HepG2 (cell line): ENCODE results near the gene KLHL18. TPM values are rescaled to one million over a fixed set of nuclear protein-coding genes. Genes with fewer than 3 reads are reported as not detected.

ENCODE experiments used
- EEA1 ChIP-seq: sonication (generic); formaldehyde crosslinking; IDR thresholded peaks from 2 replicates; pipeline ENCODE4 v1.5.1; 2020; ENCODE audit warnings: mild to moderate bottlenecking, missing genetic modification reagents, borderline replicate concordance
- ETV6 ChIP-seq: sonication (generic); formaldehyde crosslinking; conservative IDR thresholded peaks from 2 replicates; pipeline ENCODE4 v1.4.0; 2020; ENCODE audit warnings: missing genetic modification reagents
- EZH2 ChIP-seq: conservative IDR thresholded peaks from 2 replicates; pipeline ENCODE4 v1.6.1; 2012; ENCODE audit warnings: mild to moderate bottlenecking, low read depth, low read length, moderate library complexity
- HIVEP1 ChIP-seq: sonication (generic); formaldehyde crosslinking; IDR thresholded peaks from 2 replicates; pipeline ENCODE4 v1.4.0; 2020; ENCODE audit warnings: mild to moderate bottlenecking, missing genetic modification reagents
- MTA1 ChIP-seq: sonication (generic); formaldehyde crosslinking; IDR thresholded peaks from 2 replicates; pipeline ENCODE4 v1.4.0; 2020; ENCODE audit warnings: missing genetic modification reagents, mild to moderate bottlenecking, borderline replicate concordance
- NRL ChIP-seq: sonication (generic); formaldehyde crosslinking; IDR thresholded peaks from 2 replicates; pipeline ENCODE4 v1.5.0; 2020; ENCODE audit warnings: missing genetic modification reagents, mild to moderate bottlenecking, moderate library complexity, borderline replicate concordance
- SP1 ChIP-seq, 2 experiments: fragments of 450-650 bp in 1 of 2; sonication (generic) in 1 of 2; formaldehyde crosslinking in 1 of 2; IDR thresholded peaks; 2 replicates each; pipeline versions ENCODE4 v1.4.0 to v1.6.1; 2016 to 2020; ENCODE audit warnings: missing genetic modification reagents in 1 of 2
- TEAD2 ChIP-seq: sonication (generic); formaldehyde crosslinking; IDR thresholded peaks from 2 replicates; pipeline ENCODE4 v1.9.0; 2021; ENCODE audit warnings: missing genetic modification reagents
- ZNF121 ChIP-seq: sonication (generic); formaldehyde crosslinking; IDR thresholded peaks from 2 replicates; pipeline ENCODE4 v1.5.0; 2020; ENCODE audit warnings: mild to moderate bottlenecking, missing genetic modification reagents
- ZNF263 ChIP-seq: sonication (generic); formaldehyde crosslinking; IDR thresholded peaks from 2 replicates; pipeline ENCODE4 v1.4.0; 2020; ENCODE audit warnings: missing genetic modification reagents
- ZNF432 ChIP-seq: sonication (generic); formaldehyde crosslinking; IDR thresholded peaks from 2 replicates; pipeline ENCODE4 v1.5.0; 2020; ENCODE audit warnings: missing genetic modification reagents, mild to moderate bottlenecking, borderline replicate concordance
- ZNF468 ChIP-seq: sonication (generic); formaldehyde crosslinking; IDR thresholded peaks from 2 replicates; pipeline ENCODE4 v1.8.0; 2022; ENCODE audit warnings: mild to moderate bottlenecking, moderate library complexity, missing genetic modification reagents
- polyA plus RNA-seq, 8 experiments: library from polyadenylated mRNA; depleted of rRNA in 3 of 8; stranded (reverse) in 7 of 8; unstranded in 1 of 8; fragments of >200 nt; fragmentation: Illumina TruSeq in 4 of 8; extraction: Trizol in 4 of 8; gene quantifications; 2 replicates each; pipeline versions ENCODE4 v1.2.1 to v1.2.3, GENCODE V29; 2011 to 2016; ENCODE audit warnings: low read depth in 4 of 8, missing spikeins in 1 of 8, mixed read lengths in 1 of 8; ENCODE audit not compliant: insufficient read depth in 1 of 8
- total RNA-seq, 5 experiments: library from RNA; depleted of rRNA; stranded (reverse); fragments of >200 nt; fragmentation: Illumina TruSeq; extraction: Trizol; gene quantifications; 2 replicates each; pipeline ENCODE4 v1.2.3, GENCODE V29; 2016; ENCODE audit warnings: low read depth in 1 of 5
- TF ChIP-seq, protein P1 (sequence below): sonication (generic); formaldehyde crosslinking; IDR thresholded peaks from 2 replicates; pipeline ENCODE4 v1.5.0; 2020; ENCODE audit warnings: missing genetic modification reagents

The KLHL18 gene
- total and polyA plus RNA-seq, 2 of the 13 experiments (the other 11 are each of a cell fraction or from before 2014, with no cell fraction given) = 17.5 to 18.8 TPM

DNA sequence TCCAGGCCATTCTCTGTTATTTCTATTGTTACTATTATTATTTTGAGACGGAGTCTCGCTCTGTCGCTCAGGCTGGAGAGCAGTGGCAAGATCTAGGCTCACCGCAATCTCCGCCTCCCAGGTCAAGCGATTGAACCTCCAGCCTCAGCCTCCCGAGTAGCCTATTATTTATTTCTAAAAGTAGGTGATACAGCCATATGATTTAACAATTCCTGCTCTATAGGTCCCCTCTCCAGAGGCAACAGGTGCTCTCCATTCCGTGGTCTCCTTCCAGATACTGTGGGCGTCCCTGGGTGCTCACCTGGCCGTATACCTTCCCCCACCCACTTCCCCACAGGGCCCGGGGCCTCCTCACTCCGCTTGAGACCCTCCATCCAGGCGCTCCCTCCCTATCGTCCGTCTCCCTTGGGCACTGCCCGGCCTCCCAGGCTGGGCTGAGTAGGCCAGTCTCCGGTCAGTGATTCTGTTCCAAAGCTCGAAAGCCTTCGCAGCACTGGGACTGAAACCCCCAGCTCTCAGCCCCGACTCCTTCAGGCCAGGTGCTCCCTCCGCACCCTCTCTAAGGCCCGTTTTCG, 97.4 kb downstream of the KLHL18 start (continued):
- TF ChIP-seq MTA1 (peak; percentile 6; the same call in 1 of the 2 replicates), ZNF432 (CRISPR knock-in tag) (peak; percentile 22; the same call in 1 of the 2 replicates), ZNF468 (CRISPR knock-in tag) (0 out of 2 replicates have a peak, but pooled peaks have one; percentile 52), ETV6 (CRISPR knock-in tag) (no peak), ZNF121 (CRISPR knock-in tag) (0 out of 2 replicates have a peak, but pooled peaks have one; percentile 32), NRL (CRISPR knock-in tag) (peak; percentile 19), HIVEP1 (0 out of 2 replicates have a peak, but pooled peaks have one; percentile 10), EEA1 (CRISPR knock-in tag) (no peak), EZH2 (no peak), ZNF263 (CRISPR knock-in tag) (peak; percentile 97; the same call in 1 of the 2 replicates), TEAD2 (CRISPR knock-in tag) (0 out of 2 replicates have a peak, but pooled peaks have one; percentile 18), SP1 (IDR thresholded peaks at IDR 0.05) (no peak), SP1 (CRISPR knock-in tag; IDR thresholded peaks at IDR 0.05) (no peak)
- TF ChIP-seq, protein P1, sequence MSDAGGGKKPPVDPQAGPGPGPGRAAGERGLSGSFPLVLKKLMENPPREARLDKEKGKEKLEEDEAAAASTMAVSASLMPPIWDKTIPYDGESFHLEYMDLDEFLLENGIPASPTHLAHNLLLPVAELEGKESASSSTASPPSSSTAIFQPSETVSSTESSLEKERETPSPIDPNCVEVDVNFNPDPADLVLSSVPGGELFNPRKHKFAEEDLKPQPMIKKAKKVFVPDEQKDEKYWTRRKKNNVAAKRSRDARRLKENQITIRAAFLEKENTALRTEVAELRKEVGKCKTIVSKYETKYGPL (CRISPR knock-in tag) = 0 out of 2 replicates have a peak, but pooled peaks have one; percentile 36
